Esophagus muscularis mucosa (tissue), 4 donors: Measurements from ENCODE around the gene BBX. TPM values are rescaled to one million over a fixed set of nuclear protein-coding genes. Genes with fewer than 3 reads are reported as not detected.
A peak's percentile ranks its signal among the peaks of the same experiment; 100 is the strongest.

Source experiments
- DNase-seq: peaks from one replicate; pipeline ENCODE4 v3.0.0-alpha.2; 2017; ENCODE audit errors: extremely low spot score
- H3K27ac ChIP-seq, 4 donors: fragments of 200-600 bp; sonication (generic); replicated peaks in 1 of 4; 1 replicate in 3 of 4; 2 replicates in 1 of 4; pipeline ENCODE4 v1.5.1; 2016 to 2019; ENCODE audit warnings: mild to moderate bottlenecking in 1 of 4
- H3K27me3 ChIP-seq, 4 donors: fragments of 200-600 bp; sonication (generic); one replicate each; pipeline versions ENCODE4 v1.5.1 to v1.6.0; 2016 to 2019
- H3K36me3 ChIP-seq, 4 donors: fragments of 200-600 bp; sonication (generic); one replicate each; pipeline ENCODE4 v1.5.1; 2016 to 2019
- H3K4me1 ChIP-seq, 4 donors: fragments of 200-600 bp; sonication (generic); one replicate each; pipeline ENCODE4 v1.5.1; 2016 to 2019
- H3K4me3 ChIP-seq, 4 donors: fragments of 200-600 bp; sonication (generic); 1 replicate in 2 of 4; 2 replicates in 2 of 4; pipeline ENCODE4 v1.5.1; 2016 to 2019; ENCODE audit warnings: mild to moderate bottlenecking in 4 of 4, moderate library complexity in 1 of 4
- H3K9me3 ChIP-seq, 4 donors: fragments of 200-600 bp; sonication (generic); 1 replicate in 3 of 4; 2 replicates in 1 of 4; pipeline ENCODE4 v1.5.1; 2016 to 2019
- EP300 ChIP-seq: sonication (generic); formaldehyde crosslinking; IDR thresholded peaks from one replicate; pipeline ENCODE4 v1.6.1; 2017; ENCODE audit warnings: antibody characterized with exemption
- POLR2A ChIP-seq: fragments of 450-650 bp; IDR thresholded peaks from one replicate; pipeline ENCODE4 v1.6.1; 2017; ENCODE audit warnings: antibody characterized with exemption, moderate library complexity, mild to moderate bottlenecking, low read depth
- POLR2AphosphoS5 ChIP-seq, 2 donors: sonication (generic); formaldehyde crosslinking; IDR thresholded peaks; one replicate each; pipeline ENCODE4 v1.6.1; 2017; ENCODE audit warnings: antibody characterized with exemption in 2 of 2
- WGBS: methylation state at CpG from one replicate; pipeline ENCODE4 v1.1.5; 2018; 5-methylcytosine and 5-hydroxymethylcytosine counted together
- intact Hi-C: fragments of 100-400 bp; cut with DNase I; formaldehyde crosslinking; loops from one replicate; pipeline ENCODE4 v1.15.1; 2023
- total RNA-seq, 4 donors: library from RNA; depleted of rRNA; stranded (reverse); fragments of >200 nt; gene quantifications; one replicate each; pipeline versions ENCODE4 v1.1.0 to v1.2.1, GENCODE V29; 2016
- TF ChIP-seq, protein P1 (sequence below), 3 experiments: fragments of 200-600 bp in 2 of 3; fragments of 450-650 bp in 1 of 3; sonication (generic) in 2 of 3; IDR thresholded peaks; one replicate each; pipeline ENCODE4 v1.5.1; 2017 to 2019; ENCODE audit warnings: antibody characterized with exemption in 3 of 3, mild to moderate bottlenecking in 2 of 3, moderate library complexity in 1 of 3

BBX gene
- total RNA-seq, 4 donors from 2014 or later = 49.2 to 78.9 (median 77.9) TPM

DNA sequence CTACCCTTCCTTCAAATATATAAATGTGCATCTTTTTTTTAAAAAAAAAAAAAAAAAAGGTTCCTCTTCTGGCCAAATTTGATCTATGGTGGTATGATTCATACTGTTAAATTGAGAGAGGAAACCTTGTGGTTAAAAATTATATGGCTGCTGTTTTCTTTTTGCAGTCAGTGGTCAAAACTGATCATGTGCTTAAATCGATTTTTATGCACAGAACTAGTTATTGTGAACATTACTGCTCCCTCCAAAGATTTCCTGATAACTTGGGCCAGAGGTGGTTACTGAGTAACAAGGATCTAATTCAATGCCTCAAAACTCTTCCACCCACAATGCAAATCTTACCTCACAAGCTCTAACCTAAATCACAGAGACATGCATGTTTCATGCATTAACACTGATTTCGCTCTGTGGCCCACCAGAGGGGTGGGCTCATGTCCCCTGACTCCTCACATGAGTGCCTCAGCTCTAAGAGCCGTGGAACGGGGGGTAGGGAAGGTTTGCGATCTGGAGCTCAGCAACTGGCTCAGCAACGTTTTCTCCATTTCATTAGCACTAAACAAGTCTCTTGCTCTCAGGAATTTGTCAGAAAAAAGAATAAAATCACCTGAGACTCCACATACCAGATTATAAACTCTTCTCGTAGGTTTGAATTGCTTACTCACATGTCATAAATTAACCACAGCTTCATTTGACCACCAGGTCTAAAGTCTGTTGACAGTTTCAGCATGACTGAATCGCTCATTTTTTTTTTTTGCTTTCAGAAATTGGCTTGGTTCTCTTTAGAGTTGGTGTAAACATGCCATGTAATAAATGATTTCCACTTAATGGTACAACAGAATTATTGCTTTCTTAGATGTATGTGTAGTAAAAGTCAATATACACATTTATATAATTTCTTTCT is 287.7 kb downstream of the BBX start:
- intact Hi-C loops = no loop called here
- H3K9me3 ChIP-seq = no peaks in the 10 kb centered on the region
- peaks cover 5 to 33% (median 13%) of the 10 kb centered on the region in 4 donors for H3K36me3 ChIP-seq
- H3K27ac ChIP-seq = no peak overlapping the region
- TF ChIP-seq POLR2AphosphoS5 (IDR thresholded peaks at IDR 0.05) (no peak), EP300 (no peak), POLR2A (no peak)
- TF ChIP-seq, protein P1, sequence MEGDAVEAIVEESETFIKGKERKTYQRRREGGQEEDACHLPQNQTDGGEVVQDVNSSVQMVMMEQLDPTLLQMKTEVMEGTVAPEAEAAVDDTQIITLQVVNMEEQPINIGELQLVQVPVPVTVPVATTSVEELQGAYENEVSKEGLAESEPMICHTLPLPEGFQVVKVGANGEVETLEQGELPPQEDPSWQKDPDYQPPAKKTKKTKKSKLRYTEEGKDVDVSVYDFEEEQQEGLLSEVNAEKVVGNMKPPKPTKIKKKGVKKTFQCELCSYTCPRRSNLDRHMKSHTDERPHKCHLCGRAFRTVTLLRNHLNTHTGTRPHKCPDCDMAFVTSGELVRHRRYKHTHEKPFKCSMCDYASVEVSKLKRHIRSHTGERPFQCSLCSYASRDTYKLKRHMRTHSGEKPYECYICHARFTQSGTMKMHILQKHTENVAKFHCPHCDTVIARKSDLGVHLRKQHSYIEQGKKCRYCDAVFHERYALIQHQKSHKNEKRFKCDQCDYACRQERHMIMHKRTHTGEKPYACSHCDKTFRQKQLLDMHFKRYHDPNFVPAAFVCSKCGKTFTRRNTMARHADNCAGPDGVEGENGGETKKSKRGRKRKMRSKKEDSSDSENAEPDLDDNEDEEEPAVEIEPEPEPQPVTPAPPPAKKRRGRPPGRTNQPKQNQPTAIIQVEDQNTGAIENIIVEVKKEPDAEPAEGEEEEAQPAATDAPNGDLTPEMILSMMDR (IDR thresholded peaks at IDR 0.05) = no peak
- 82% methylated on average over 8 of the region's 8 CpGs for WGBS
- H3K4me1 ChIP-seq = peaks cover 0 to 32% (median 18%) of the 10 kb centered on the region in 4 donors
- no peak for DNase-seq
- no peaks in the 10 kb centered on the region for H3K27me3 ChIP-seq
- H3K4me3 ChIP-seq = no peak overlapping the region

DNA sequence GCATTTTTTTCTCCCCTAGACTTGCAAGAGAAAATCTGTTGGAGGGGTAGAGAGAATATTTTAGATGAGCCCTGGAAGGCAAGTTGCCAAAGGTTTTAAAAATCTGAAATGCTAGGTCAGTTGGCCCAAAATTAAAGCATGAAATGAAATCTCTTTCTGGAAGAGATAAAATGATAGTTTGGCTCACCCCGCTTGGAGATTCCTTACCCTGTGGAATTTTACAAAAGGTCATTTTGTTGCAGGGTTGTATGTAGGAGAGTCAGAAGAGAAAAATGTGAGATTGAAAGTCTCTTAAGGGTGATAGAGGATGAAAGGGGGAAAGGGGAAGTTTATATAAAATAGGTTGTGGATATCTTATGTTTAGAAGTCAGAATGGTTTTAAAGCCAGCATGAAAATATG is 290.3 kb downstream of the BBX start:
- DNase-seq = no peak
- no peaks in the 10 kb centered on the region for H3K27me3 ChIP-seq
- TF ChIP-seq EP300 (no peak), POLR2AphosphoS5 (IDR thresholded peaks at IDR 0.05) (no peak), POLR2A (no peak)
- TF ChIP-seq, protein P1 (IDR thresholded peaks at IDR 0.05) = no peak
- no peaks in the 10 kb centered on the region for H3K9me3 ChIP-seq
- H3K36me3 ChIP-seq = peaks cover 0 to 7% (median 0%) of the 10 kb centered on the region in 4 donors
- intact Hi-C loops = no loop called here
- H3K27ac ChIP-seq = peak overlapping the region in 3 of 4 donors; percentile 10 to 34 (median 32)
- H3K4me1 ChIP-seq = peaks cover 0 to 53% (median 42%) of the 10 kb centered on the region in 4 donors
- H3K4me3 ChIP-seq = no peak overlapping the region
- 41% methylated on average over 1 of the region's 1 CpG for WGBS

DNA sequence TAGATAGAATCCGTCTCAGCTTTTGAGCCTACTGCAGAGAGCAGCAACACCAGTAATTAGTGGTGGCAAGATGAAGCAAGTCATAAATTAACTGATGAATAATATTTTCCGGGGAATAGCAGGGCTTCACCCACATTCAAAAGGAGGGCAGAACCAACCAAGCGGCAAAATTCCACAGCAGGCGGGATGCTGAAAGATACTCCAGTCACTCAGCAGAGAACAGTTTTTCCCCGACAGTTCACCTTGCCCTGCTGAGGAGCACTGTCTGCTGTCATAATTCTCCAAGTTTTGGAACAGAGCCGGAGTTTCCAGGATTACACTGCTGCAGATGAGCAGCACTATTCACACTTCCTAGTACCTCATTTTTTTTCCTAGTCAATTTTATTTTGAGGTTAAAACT is 293.3 kb downstream of the BBX start:
- WGBS = 52% methylated on average over 6 of the region's 6 CpGs

DNA sequence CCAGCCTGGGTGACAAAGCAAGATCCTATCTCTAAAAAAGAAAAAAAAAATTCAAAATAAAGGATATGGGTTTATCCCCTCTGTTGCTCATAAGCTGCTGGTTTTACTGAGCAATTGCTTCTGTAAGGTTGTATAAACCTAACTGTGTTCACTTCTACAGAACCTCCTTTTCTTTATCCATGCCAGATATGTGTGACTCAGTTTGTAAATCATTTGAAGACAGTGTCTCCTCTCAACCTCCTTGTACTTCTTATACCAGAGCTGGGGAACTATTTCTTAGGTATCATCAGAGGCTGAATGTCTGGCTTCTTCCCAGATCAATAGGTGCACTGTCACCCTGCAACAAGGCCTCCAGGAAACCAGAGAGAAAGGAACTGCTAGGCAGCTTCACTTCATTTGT is 294.3 kb downstream of the BBX start:
- Histone ChIP-seq H3K4me3 (no peak overlapping the region), H3K27me3 (no peaks in the 10 kb centered on the region)
- intact Hi-C loops = no loop called here

More for the DNA sequence above, 293.3 kb downstream of the BBX start:
- no peak overlapping the region for H3K4me3 ChIP-seq
- no peaks in the 10 kb centered on the region for H3K36me3 ChIP-seq
- intact Hi-C loops = no loop called here
- H3K4me1 ChIP-seq = peaks cover 0 to 45% (median 40%) of the 10 kb centered on the region in 4 donors
- no peak overlapping the region for H3K27ac ChIP-seq
- H3K9me3 ChIP-seq = no peaks in the 10 kb centered on the region
- no peaks in the 10 kb centered on the region for H3K27me3 ChIP-seq
- TF ChIP-seq EP300 (no peak), POLR2A (no peak), POLR2AphosphoS5 (IDR thresholded peaks at IDR 0.05) (no peak)
- TF ChIP-seq, protein P1 (IDR thresholded peaks at IDR 0.05) = no peak
- DNase-seq = no peak

More for the DNA sequence above, 294.3 kb downstream of the BBX start:
- Histone ChIP-seq H3K27ac (no peak overlapping the region), H3K36me3 (no peaks in the 10 kb centered on the region), H3K4me1 (peaks cover 0 to 45% (median 40%) of the 10 kb centered on the region in 4 donors), H3K9me3 (no peaks in the 10 kb centered on the region)
- DNase-seq = no peak
- TF ChIP-seq POLR2A = no peak
- TF ChIP-seq, protein P1 (IDR thresholded peaks at IDR 0.05) = no peak
- TF ChIP-seq EP300 = no peak
- no peak for TF ChIP-seq POLR2AphosphoS5 (IDR thresholded peaks at IDR 0.05)
